ENCODE data around the gene ASRGL1.

DNA sequence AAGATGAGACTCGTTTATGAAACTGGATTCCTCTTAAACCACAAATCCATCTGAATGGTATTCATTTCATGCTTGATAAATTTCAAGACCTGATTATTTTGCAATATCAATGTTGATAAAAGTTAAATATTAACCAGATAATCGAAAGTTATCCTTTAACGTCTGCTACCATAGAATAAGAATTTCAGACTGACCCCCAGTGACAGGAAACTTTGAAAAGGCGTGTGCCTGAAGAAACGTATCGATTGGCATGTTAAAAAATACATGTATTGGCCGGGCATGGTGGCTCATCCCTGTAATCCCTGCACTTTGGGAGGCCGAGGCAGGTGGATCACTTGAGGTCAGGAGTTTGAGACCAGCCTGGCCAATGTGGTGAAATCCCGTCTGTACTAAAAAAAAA is 95.4 kb downstream of the ASRGL1 start:
- no peak for TF ChIP-seq SP1 (IDR thresholded peaks at IDR 0.05)
- no peak for TF ChIP-seq FOXM1 (IDR thresholded peaks at IDR 0.05; ENCODE audit: borderline replicate concordance)
- TF ChIP-seq ZNF384 (IDR thresholded peaks at IDR 0.05): no peak
- TF ChIP-seq TARDBP (IDR thresholded peaks at IDR 0.05): no peak
- TF ChIP-seq BHLHE40 (IDR thresholded peaks at IDR 0.05; ENCODE audit: borderline replicate concordance): no peak
- no peak for TF ChIP-seq NFRKB (IDR thresholded peaks at IDR 0.05)
